Measurements from ENCODE around the gene PSMD2.

Gene PSMD2

DNA sequence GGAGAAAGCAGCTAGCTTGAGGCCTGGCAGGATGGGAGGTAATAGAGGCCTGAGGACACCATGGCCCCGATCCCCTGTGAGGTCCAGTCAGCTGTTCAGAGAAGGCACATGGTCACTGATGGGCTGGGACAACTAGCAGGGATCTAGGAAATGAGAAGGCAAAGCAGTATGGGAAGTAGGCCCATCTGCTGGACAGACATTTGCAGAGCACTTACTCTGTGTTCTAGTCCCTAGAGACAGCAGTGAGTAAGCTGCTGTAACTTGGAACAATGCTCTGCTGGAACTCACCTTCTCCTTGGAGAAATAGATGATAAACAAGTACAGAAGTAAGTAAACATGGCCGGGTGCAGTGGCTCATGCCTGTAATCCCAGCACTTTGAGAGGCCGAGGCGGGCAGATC, 16.1 kb upstream of the PSMD2 start:
- DNase-seq: no peak

DNA sequence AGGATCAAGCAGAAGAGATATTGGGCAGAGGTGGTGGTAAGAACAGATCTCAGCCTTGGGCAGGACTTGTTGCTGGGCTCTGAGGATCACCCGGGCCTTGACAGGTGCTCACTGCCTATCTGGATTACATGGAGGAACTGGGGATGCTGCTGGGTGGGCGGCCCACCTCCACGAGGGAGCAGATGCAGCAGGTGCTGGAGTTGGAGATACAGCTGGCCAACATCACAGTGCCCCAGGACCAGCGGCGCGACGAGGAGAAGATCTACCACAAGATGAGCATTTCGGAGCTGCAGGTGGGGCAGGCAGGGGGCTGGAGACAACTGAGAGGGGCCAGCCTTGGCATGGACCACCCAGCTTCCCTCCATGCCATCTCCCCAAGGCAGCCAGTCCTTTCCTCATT, 15.4 kb upstream of the PSMD2 start:
- no peak for DNase-seq

DNA sequence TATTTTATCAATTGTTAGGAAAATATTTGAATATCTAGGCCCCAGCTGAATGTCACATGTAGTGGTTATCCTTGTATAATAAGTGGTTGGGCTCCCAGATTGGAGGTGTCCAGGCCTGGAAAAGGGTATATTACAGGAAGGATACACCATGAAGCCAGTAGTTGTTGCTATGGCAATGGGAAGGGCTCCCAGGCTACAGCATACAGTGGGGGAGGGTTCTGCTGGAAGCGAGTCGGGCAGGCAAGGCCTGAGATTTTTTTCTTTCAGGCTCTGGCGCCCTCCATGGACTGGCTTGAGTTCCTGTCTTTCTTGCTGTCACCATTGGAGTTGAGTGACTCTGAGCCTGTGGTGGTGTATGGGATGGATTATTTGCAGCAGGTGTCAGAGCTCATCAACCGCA, 14.3 kb upstream of the PSMD2 start:
- DNase-seq: peak; percentile 39

DNA sequence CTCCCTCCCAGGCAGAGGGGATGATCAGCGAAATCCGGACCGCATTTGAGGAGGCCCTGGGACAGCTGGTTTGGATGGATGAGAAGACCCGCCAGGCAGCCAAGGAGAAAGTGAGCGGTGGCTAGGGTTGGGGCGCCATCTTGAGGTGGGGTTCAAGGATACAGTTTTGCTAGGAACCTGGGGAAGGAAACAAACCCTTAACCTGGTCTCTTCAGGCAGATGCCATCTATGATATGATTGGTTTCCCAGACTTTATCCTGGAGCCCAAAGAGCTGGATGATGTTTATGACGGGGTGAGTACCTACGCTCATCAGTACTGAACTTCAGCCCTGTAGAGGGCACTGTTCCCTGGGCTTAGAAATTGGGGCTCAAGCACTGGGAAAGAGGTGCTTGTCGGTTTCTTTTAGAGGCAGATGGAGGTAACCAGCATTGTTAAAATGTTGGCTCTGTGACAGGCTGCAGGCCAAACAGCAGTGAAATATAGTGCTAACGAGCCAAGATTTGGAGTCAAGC, 9.6 kb upstream of the PSMD2 start:
- DNase-seq: peak; percentile 68

DNA sequence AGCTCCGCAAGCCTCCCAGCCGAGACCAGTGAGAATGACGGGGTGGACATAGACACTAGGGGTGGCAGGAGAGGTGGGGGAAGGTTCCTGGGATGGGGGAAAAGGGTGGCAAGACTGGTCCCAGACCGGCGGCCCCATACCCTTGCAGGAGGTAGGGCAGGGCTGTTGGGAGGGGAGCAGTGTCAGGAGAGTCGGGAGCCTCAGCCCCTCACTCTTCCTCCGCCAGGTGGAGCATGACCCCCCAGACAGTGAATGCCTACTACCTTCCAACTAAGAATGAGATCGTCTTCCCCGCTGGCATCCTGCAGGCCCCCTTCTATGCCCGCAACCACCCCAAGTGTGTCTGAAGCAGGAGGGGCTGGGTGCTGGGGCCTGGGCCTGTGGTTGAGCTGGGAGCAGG, 8.7 kb upstream of the PSMD2 start:
- DNase-seq: no peak

DNA sequence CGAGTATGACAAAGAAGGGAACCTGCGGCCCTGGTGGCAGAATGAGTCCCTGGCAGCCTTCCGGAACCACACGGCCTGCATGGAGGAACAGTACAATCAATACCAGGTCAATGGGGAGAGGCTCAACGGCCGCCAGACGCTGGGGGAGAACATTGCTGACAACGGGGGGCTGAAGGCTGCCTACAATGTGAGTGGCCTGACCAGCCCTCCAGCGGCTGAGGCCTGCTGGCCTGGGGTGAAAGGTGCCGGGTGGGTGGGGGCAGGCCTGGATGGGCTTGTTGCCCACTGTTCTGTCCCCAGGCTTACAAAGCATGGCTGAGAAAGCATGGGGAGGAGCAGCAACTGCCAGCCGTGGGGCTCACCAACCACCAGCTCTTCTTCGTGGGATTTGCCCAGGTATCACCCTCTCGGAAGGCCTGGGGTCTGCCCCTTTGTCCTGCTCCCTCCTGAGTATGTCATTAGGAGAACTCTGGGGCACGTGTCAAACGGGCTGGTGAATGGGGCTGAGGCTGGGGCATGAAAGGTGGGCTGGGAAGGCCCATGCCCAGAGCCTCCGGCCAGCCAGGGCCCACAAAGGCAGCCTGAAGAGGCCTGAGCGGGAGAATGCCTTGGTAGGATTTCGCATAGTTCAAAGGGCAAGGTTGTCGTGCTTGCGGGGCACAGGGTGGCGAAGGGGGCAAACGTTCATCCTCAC, 7.8 kb upstream of the PSMD2 start:
- DNase-seq: no peak

DNA sequence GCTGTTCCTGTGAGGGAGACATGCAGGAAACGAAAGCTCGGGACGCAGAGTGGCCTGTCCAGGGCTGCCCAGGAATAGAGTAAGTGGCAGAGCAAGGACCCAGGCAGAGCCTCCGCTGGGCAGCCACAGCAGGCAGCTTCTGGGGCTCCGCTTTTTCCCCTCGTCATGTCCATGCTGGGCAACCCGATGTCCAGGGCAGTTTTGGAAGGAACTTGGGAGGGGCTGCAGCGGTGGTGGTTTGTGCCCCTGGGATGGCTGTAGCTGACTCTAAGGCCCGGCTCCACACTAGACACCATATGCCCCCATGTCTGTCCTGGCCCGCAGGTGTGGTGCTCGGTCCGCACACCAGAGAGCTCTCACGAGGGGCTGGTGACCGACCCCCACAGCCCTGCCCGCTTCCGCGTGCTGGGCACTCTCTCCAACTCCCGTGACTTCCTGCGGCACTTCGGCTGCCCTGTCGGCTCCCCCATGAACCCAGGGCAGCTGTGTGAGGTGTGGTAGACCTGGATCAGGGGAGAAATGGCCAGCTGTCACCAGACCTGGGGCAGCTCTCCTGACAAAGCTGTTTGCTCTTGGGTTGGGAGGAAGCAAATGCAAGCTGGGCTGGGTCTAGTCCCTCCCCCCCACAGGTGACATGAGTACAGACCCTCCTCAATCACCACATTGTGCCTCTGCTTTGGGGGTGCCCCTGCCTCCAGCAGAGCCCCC, 7.1 kb upstream of the PSMD2 start:
- DNase-seq: no peak

DNA sequence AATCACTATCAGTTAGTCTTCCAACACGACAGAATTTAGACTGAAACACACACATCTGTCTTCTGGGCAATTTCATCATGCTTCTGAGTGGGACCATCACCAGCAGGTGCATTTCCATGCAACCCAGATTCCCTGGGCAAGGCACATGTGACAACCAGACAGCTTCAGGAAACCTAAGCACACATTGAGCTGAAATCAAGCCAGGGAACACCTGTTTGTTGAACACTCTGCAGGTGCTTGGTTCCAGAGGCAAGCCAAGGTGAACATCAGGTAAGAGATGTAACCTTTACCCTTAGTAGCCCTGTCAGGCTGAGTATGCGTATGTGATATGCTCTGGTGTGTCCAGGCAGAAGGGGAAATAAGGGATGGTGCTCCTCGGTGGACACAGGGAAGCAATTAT, 3.3 kb upstream of the PSMD2 start:
- no peak for DNase-seq

DNA sequence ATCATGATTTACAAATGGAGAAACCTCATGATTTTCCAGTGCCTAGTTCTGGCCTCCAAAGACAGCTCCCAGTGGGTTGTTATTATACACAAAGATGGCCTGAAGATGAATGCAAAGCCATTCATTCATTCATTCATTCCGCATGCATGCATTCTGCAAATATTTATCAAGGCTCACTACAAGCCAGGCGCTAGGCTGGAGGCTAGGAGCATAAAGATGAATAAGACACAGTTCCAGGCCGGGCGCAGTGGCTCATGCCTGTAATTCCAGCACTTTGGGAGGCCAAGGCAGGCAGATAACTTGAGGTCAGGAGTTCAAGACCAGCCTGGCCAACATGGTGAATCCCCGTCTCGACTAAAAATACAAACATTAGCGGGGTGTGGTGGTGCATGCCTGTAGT, 2.4 kb upstream of the PSMD2 start:
- no peak for DNase-seq

DNA sequence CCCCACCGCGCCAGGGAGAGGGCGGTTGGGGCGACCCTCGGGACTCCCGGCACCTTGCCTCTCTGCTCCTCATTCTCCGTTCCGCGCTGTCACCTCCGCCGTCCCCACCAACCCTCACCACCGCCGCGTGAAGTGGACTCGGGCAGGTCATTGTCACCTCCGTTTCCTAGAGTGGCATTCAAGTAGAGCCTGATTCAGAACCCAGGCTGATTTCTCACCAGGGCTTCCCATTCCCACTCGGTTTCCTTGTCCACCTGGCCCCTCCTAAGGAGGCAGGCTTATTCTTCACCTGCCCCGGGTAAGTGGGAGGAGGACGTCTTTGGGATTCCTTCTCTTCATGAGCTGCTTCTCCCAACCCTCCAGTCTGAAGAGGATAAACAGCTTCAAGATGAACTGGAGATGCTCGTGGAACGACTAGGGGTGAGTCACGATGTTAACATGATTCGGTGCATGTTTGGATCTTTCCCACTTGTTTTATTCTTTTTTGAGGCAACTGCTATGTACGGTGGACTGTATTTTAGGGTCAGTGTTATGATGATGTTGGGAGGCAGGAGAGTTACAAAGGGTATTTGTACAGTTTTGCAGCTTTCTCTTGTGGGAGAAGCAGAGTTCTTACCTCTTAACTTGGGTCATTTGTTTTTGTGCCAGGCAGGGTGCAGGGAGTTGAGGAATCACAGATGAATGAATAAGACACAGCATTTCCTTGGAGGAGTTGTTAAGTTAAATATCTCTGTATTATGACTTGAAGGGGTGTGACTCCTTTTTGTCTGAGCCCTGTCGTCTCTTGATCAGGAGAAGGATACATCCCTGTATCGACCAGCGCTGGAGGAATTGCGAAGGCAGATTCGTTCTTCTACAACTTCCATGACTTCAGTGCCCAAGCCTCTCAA, 692 bp downstream of the PSMD2 start:
- DNase-seq: no peak

DNA sequence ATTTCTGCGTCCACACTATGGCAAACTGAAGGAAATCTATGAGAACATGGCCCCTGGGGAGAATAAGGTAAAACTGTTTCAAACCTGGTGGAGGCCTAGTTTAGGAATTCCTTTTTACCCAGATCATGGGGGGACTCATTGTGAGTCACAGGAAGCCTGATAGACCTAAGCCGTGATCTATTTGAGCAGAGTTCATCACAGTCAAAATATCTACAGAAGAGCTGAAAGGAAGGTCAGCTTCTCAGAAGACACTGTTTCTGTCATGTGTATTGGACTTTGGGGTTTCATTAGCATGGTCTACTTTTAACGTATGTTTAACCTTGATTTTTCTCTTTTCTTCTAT, 1.3 kb downstream of the PSMD2 start:
- no peak for DNase-seq

DNA sequence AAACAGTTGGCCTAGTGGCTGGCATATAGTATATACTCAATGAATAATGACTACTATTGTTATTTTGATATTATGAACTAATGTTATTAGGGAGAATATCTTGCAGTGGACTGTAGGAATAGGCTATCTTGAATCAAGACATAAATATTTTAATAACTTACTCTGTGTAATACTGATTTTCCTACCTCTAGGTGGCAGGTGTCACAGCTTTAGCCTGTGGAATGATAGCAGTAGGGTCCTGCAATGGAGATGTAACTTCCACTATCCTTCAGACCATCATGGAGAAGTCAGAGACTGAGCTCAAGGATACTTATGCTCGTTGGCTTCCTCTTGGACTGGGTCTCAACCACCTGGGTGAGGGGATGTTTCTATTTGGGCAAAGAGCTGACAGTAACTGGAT, 6.5 kb downstream of the PSMD2 start:
- no peak for DNase-seq

DNA sequence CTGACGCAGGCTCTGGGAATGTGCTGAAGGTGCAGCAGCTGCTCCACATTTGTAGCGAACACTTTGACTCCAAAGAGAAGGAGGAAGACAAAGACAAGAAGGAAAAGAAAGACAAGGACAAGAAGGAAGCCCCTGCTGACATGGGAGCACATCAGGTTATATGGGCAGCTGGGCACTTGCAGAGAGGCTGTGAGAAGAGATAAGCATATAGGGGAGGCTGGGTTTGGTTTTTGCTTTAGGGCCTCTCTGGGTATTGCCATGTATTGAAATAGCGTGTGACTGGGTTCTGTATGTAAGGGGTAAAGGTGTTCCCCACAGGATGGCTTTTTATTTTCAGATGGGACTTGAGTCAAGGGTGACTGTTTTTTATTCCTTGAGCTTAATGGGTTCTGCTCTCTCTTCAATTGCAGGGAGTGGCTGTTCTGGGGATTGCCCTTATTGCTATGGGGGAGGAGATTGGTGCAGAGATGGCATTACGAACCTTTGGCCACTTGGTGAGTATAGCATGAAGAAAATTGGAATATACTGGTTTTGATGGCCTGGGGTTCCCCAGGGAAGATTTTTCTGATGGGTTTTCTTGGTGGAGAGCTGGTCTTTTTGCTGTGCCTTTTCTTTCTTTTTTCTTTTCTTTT, 7.4 kb downstream of the PSMD2 start:
- no peak for DNase-seq

DNA sequence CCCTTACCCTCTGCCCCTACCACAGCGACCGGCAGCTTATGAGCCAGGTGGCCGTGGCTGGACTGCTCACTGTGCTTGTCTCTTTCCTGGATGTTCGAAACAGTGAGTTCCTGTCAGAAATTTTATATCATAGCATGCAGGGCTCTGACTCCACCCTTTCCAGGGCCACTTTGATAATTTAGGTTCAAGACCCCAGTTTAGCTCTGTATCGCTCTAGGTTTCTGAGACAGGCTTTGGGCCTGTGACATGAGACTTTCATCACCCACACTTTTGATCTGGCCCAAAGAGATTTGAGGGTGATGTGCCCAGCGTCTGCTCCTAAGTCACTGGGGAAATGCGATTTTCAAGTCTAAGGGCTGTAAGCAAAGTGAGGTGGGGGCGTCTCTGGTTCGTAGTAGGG, 8.9 kb downstream of the PSMD2 start:
- DNase-seq: no peak

DNA sequence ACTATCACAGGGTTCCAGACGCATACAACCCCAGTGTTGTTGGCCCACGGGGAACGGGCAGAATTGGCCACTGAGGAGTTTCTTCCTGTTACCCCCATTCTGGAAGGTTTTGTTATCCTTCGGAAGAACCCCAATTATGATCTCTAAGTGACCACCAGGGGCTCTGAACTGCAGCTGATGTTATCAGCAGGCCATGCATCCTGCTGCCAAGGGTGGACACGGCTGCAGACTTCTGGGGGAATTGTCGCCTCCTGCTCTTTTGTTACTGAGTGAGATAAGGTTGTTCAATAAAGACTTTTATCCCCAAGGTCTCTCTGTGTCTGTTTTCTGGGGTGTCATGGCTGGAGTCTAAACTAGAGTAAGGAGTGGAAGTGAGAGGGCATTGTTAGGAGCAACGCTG, 9.7 kb downstream of the PSMD2 start:
- DNase-seq: no peak

DNA sequence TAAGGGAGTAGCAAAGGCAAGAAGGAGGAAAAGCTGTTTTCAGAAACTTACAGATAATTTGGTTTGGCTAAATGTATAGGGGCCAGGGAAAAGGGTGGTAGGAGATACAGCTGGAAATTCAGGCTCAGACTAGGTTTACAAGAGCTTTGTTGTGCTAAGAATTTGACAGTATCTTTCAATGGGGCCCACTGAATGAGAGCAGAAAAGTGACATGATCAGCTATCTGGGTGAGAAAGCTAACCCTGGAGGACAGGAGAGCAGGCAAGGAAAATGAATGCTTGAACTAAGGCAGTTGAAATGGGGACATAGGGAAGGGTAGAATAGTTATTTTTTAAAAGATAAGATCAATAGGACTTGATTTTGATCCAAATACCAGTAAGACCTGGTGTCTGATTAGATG, 12.6 kb downstream of the PSMD2 start:
- DNase-seq: no peak

DNA sequence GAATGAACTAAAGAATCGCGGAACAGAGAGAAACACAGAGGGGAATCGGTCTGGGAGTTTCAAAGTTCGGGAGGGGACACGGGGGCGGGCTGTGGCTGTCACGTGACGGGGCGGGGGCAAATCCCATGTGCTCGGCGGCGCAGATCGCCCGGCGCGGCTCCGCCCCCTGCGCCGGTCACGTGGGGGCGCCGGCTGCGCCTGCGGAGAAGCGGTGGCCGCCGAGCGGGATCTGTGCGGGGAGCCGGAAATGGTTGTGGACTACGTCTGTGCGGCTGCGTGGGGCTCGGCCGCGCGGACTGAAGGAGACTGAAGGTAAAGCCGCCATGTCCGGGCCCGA, 15.3 kb downstream of the PSMD2 start, which contains the start of gene EIF4G1:
EIF4G1 (plus strand) TSS at position 244 of the 337 bp plus-strand sequence. CDS start 1,191 bp downstream, outside the sequence.
- DNase-seq: peak; percentile 96

DNA sequence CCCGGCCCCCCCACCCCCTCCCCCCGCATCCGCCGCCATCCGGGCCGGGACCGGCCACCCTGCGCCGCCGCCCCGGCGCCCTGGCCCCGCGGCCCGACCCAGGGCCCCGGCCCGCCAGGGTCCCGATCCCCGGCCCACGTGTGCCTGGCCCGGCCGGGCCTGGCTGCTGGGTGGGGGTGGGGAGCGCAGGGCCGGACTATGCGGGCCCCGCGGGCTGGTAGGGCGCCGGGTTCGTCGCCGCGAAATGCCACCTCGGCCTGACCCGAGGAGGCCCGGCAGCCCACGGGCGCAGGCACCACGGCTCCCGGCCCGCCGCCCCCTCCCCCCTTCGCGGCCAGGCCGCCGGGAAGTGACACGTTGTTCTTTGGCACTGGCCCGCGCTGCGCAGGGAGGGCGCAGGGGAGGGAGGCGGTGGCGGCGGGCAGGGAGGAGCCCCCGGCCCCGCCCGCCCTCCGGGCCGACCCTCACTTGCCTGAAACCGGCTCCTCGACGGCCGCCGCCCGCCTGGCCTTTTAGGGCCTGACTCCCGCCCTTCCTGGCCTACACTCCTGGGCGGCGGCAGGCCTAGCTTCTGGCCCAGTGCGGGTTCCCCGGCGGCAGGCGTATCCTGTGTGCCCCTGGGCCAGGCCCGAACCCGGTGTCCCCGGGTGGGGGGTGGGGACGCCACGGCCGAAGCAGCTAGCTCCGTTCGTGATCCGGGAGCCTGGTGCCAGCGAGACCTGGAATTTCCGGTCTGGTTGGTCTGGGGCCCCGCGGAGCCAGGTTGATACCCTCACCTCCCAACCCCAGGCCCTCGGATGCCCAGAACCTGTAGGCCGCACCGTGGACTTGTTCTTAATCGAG, 15.9 kb downstream of the PSMD2 start:
- peak; percentile 76 for DNase-seq

DNA sequence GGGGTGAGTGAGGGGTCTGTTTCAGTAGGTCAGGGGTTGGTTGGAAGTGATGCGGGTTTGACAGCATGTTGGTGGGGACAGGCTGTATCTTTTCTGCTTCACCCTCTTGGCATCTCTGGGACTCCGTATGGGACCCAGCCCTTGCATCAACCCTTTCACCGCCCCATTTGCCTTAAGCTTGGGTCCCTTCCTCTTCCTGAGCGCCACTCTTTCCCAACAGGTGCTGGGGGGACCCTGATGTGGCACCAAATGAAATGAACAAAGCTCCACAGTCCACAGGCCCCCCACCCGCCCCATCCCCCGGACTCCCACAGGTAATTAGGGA, 16.5 kb downstream of the PSMD2 start:
- DNase-seq: no peak

DNA sequence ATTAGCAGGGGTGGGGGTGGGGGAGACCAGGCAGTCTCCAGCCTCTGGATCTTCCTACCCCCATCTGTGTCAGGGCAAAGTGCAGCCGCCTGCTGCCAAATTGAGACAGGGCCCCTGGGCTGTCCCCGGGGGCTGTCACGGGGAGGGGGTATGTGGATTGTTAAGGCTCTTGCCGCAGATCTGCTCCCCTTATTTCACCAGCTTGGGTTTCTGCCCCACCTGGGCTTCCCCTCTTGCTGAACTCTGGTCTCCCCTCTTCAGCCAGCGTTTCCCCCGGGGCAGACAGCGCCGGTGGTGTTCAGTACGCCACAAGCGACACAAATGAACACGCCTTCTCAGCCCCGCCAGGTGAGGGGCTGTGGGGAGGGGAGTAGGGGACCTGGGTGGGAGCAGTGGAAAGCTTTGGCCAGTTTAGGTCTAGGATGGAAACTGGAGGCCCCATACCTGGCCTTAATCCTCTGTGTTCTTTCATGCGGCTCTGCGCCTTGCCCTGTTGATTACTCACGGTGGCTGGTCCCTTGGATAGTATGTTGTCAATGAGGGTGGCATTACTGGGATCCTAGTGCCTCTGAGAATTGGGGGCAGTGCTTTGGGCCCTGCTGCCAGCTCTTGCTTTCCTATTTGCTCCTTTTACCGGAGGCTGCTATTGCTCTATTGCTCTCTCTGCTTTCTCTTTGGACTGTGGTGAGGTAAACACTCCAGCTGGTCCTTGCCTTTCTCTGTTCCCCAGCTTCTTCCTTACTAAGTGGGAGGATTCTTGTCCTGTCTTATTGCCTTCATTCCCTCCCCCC, 17.0 kb downstream of the PSMD2 start:
- no peak for DNase-seq

DNA sequence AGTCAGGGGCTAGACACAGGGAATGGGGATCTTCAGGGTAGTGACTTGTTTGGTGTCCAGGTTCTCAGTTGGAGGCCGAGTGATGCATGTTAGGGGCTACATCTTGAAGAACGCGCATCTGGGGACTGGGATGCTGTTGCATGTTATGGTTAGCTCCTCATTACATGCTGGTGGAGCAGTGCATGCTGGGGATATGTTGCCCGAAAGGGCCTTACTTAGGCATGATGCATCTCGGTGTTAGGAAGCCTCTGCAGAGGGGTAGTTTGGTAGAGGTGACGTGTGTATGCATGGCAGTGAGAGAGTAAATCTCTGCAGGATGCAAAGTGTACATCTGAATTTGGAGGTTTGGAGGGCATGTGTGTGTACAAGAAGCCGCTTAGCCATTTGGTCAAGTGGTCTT, 17.8 kb downstream of the PSMD2 start:
- no peak for DNase-seq

DNA sequence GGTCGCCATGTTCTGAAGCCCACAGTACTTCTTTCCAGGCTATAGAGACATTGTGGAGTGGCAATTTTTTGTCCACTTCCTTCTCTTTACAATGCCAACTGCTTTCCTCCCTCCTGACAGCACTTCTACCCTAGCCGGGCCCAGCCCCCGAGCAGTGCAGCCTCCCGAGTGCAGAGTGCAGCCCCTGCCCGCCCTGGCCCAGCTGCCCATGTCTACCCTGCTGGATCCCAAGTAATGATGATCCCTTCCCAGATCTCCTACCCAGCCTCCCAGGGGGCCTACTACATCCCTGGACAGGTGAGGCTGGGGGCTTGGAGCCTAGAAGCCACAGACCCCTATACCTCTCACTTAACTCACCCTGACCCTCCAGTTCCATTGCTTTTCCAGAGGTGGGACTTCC, 18.2 kb downstream of the PSMD2 start:
- DNase-seq: no peak
